ENCODE measurements around the gene CHEK2. TPM values are rescaled to one million over a fixed set of nuclear protein-coding genes. Genes with fewer than 3 reads are reported as not detected.
"Not testable (repeated sequence)": the region's sequence is repeated elsewhere in the genome, so short reads cannot be mapped to it uniquely, and the experiment has no call there.

Gene CHEK2
- total RNA-seq, 2 donors from 2014 or later, result 7.5 to 8.3 TPM

GRCh38 chr22:28669387-28669786 lies 72.2 kb downstream of the CHEK2 start:
- DNase-seq, result no peak
- no peak overlapping the region for H3K27ac Mint-ChIP-seq
- H3K4me1 Mint-ChIP-seq, result peaks cover 11% of the 10 kb centered on the region
- ATAC-seq, result no peak
- H3K27me3 Mint-ChIP-seq, result peaks cover 11% of the 10 kb centered on the region
- H3K4me3 Mint-ChIP-seq, result no peak overlapping the region
- no peaks in the 10 kb centered on the region for H3K36me3 Mint-ChIP-seq (ENCODE audit: low read depth)
- no peaks in the 10 kb centered on the region for H3K9me3 ChIP-seq (ENCODE audit: control insufficient read depth, low read length, poor library complexity, severe bottlenecking)

DNA sequence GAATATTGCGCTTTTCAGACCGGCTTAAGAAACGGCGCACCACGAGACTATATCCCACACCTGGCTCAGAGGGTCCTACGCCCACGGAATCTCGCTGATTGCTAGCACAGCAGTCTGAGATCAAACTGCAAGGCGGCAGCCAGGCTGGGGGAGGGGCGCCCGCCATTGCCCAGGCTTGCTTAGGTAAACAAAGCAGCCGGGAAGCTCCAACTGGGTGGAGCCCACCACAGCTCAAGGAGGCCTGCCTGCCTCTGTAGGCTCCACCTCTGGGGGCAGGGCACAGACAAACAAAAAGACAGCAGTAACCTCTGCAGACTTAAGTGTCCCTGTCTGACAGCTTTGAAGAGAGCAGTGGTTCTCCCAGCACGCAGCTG lies 78.1 kb downstream of the CHEK2 start:
- not testable (repeated sequence) for H3K27ac Mint-ChIP-seq; H3K9me3 ChIP-seq (ENCODE audit: control insufficient read depth, low read length, poor library complexity, severe bottlenecking); DNase-seq; H3K4me3 Mint-ChIP-seq; ATAC-seq; H3K36me3 Mint-ChIP-seq (ENCODE audit: low read depth); H3K4me1 Mint-ChIP-seq
- peaks cover 17% of the 10 kb centered on the region for H3K27me3 Mint-ChIP-seq

DNA sequence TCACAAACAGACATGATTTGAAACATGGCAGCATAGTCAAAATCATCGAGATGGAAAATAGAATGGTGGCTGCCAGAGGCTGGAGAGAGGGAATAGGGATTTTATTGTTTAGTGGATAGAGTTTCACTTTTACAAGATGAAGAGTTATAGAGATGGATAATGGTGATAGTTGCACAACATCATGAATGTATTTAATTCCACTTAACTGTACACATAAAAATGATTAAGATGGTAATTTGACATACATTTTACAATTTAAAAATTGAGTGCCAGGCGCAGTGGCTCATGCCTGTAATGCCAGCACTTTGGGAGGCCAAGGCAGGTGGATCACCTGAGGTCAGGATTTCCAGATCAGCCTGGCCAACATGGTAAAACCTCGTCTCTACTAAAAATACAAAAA lies 83.2 kb downstream of the CHEK2 start:
- H3K27ac Mint-ChIP-seq, result no peak overlapping the region
- H3K4me1 Mint-ChIP-seq, result no peaks in the 10 kb centered on the region
- H3K27me3 Mint-ChIP-seq, result peaks cover 55% of the 10 kb centered on the region
- no peak overlapping the region for H3K4me3 Mint-ChIP-seq
- H3K36me3 Mint-ChIP-seq (ENCODE audit: low read depth), result peaks cover 2% of the 10 kb centered on the region
- DNase-seq (no peak), ATAC-seq (no peak)
- no peaks in the 10 kb centered on the region for H3K9me3 ChIP-seq (ENCODE audit: control insufficient read depth, low read length, poor library complexity, severe bottlenecking)

GRCh38 chr22:28656181-28656580 lies 85.4 kb downstream of the CHEK2 start:
- ATAC-seq (no peak), DNase-seq (no peak)
- Mint-ChIP-seq H3K27me3 (peaks cover 64% of the 10 kb centered on the region), H3K4me1 (no peaks in the 10 kb centered on the region), H3K27ac (no peak overlapping the region), H3K4me3 (no peak overlapping the region), H3K36me3 (ENCODE audit: low read depth) (peaks cover 2% of the 10 kb centered on the region)
- no peaks in the 10 kb centered on the region for H3K9me3 ChIP-seq (ENCODE audit: control insufficient read depth, low read length, poor library complexity, severe bottlenecking)

DNA sequence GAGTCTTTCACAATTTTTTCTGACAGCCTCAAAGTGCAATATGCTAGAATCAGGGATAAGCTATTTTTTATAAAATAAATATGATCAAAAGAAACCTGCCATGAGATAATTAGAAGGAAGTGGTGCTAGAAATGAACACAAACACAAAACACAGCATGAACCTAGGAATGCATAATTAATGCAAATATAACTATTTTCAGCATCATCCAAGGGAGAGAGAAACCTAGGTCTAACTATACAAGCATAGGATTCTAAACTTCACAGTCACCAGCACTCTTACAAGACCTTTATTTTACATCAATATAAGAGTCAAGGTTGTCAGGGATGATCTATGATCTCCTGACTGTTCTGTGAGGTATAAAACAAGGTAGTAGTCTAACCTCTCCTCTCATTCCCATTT lies 91.2 kb downstream of the CHEK2 start:
- ATAC-seq (no peak), DNase-seq (no peak)
- H3K4me3 Mint-ChIP-seq, result no peak overlapping the region
- no peaks in the 10 kb centered on the region for H3K9me3 ChIP-seq (ENCODE audit: control insufficient read depth, low read length, poor library complexity, severe bottlenecking)
- no peak overlapping the region for H3K27ac Mint-ChIP-seq
- H3K4me1 Mint-ChIP-seq, result no peaks in the 10 kb centered on the region
- H3K36me3 Mint-ChIP-seq (ENCODE audit: low read depth), result no peaks in the 10 kb centered on the region
- H3K27me3 Mint-ChIP-seq, result peaks cover 75% of the 10 kb centered on the region

- Mint-ChIP-seq H3K4me3 (no peak overlapping the region), H3K27ac (no peak overlapping the region), H3K36me3 (ENCODE audit: low read depth) (no peaks in the 10 kb centered on the region), H3K27me3 (peaks cover 68% of the 10 kb centered on the region), H3K4me1 (no peaks in the 10 kb centered on the region)
- no peaks in the 10 kb centered on the region for H3K9me3 ChIP-seq (ENCODE audit: control insufficient read depth, low read length, poor library complexity, severe bottlenecking)
- ATAC-seq (no peak), DNase-seq (no peak)
Measured at GRCh38 chr22:28648792-28649191, 92.8 kb downstream of the CHEK2 start.

GRCh38 chr22:28647216-28647615 lies 94.4 kb downstream of the CHEK2 start:
- no peak overlapping the region for H3K27ac Mint-ChIP-seq
- ATAC-seq (no peak), DNase-seq (no peak)
- H3K27me3 Mint-ChIP-seq, result peaks cover 68% of the 10 kb centered on the region
- H3K9me3 ChIP-seq (ENCODE audit: control insufficient read depth, low read length, poor library complexity, severe bottlenecking), result no peaks in the 10 kb centered on the region
- no peaks in the 10 kb centered on the region for H3K36me3 Mint-ChIP-seq (ENCODE audit: low read depth)
- H3K4me3 Mint-ChIP-seq, result no peak overlapping the region
- no peaks in the 10 kb centered on the region for H3K4me1 Mint-ChIP-seq

GRCh38 chr22:28639321-28639720 lies 102.3 kb downstream of the CHEK2 start:
- DNase-seq (no peak), ATAC-seq (no peak)
- Mint-ChIP-seq H3K27me3 (peaks cover 35% of the 10 kb centered on the region), H3K27ac (no peak overlapping the region), H3K36me3 (ENCODE audit: low read depth) (no peaks in the 10 kb centered on the region), H3K4me1 (no peaks in the 10 kb centered on the region), H3K4me3 (no peak overlapping the region)
- no peaks in the 10 kb centered on the region for H3K9me3 ChIP-seq (ENCODE audit: control insufficient read depth, low read length, poor library complexity, severe bottlenecking)

Other genes with a start within 250 kb of the CHEK2 start
- 1 to 10 TPM in 1 of 2 donors, under 1 TPM in 1; 0.40 to 1.9 TPM for gene TTC28, start 62.0 kb downstream of the CHEK2 start, total RNA-seq
- 1 to 10 TPM; 5.6 to 7.2 TPM for gene HSCB, start 219 bp upstream of the CHEK2 start, total RNA-seq
- 10 to 100 TPM; 13.9 to 24.5 TPM for gene CCDC117, start 30.9 kb upstream of the CHEK2 start, total RNA-seq
- 100 to 1,000 TPM; 146 to 156 TPM for gene XBP1, start 58.7 kb upstream of the CHEK2 start, total RNA-seq
- under 1 TPM; 0.31 to 0.72 TPM for gene ZNRF3, start 141.8 kb upstream of the CHEK2 start, total RNA-seq